ENCODE results near the gene TSNAX.
"Not testable (repeated sequence)": the region's sequence is repeated elsewhere in the genome, so short reads cannot be mapped to it uniquely, and the experiment has no call there.

TSNAX gene

GRCh38 chr1:231528172-231529029, at the start of gene TSNAX:
TSNAX (plus strand) TSS chr1:231528669; CDS start chr1:231528811, 142 bp downstream.
- DNase-seq (ENCODE audit: low spot score): peak; percentile 94

DNA sequence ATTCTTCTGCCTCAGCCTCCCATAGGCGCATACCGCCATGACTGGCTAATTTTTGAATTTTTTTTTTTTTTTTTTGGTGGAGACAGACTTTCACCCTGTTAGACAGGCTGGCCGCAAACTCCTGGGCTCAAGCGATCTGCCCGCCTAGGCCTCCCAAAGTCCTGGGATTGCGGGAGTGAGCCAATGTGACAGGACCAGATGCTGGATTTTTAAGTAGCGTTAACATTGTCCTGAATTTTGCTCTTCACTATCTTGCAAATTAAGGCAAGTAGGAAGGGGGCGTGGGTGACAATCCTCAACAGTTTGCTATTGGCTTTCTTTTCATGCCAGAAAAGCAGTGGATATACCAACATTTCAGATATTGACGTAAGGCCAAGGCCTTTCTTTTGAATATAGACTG, 49.7 kb upstream of the TSNAX start:
- DNase-seq (ENCODE audit: low spot score): no peak

DNA sequence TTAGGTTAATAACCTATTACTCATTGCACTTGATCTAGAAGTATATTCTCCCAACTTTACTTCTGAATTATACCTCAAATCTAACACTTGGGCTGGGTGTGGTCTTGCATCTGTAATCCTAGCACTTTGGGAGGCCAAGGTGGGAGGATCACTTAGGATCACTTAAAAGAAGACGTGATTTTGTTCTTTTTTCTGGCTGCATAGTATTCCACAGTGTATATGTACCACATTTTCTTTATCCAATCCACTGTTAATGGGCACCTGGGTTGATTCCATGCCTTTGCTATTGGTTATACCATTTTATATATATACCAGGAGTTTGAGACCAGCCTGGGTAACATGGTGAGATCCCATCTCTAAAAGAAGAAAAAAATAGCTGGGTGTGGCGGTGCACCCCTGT, 48.5 kb upstream of the TSNAX start:
- no peak for DNase-seq (ENCODE audit: low spot score)

GRCh38 chr1:231481289-231481688, 47.2 kb upstream of the TSNAX start:
- no peak for DNase-seq (ENCODE audit: low spot score)

GRCh38 chr1:231485029-231485784, 43.3 kb upstream of the TSNAX start:
- no peak for DNase-seq (ENCODE audit: low spot score)

DNA sequence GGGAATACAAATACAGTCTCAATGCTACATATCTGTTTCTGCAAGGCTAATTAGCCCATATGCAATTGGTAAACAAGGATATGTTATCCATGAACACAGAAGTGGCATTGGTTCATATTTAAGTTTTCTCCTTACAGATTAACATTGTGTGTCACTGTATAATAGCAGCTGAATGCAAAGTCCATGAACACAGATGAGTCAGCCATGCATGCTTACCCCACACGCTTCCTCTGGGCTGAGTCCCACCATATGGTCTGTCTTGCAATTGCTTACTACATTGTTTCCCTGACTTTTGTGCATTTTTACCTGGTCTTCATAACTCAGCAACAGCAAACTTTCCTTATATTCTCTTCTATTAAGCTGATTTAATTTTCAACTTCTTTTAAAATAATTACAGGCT, 41.5 kb upstream of the TSNAX start:
- DNase-seq (ENCODE audit: low spot score): no peak

GRCh38 chr1:231487910-231488309, 40.6 kb upstream of the TSNAX start:
- DNase-seq (ENCODE audit: low spot score): no peak

- DNase-seq (ENCODE audit: low spot score): no peak
Observed at GRCh38 chr1:231493421-231494185, 34.9 kb upstream of the TSNAX start.

DNA sequence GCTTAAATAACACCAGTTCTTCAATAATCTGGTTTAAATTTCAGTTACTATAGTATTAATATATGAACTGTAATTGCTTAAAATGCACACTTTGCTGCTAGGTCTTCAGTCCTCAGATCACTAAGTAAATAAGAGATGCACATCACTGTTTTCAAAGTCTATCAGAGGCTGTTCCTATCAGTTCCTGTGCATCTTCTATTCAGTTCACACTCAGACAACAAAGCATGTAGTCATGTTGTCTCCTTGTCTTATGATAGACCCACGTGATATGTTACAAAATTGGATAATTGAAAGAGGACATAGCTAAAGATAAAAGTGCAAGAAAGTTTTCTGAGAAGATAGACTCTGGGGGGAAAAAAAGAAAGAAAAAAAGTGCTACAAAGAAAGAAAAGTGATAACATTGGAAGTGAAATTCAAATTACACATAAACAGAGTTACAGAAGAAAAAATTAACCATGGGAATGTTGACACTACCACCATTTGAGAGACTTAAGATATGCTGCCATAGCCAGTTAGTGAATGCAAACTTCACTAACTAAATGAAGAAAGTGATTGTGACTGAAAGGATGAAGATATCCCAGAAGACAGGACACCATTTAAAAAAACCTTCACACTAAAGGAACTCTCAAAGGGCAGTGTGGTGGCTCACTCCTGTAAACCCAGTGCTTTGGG, 33.9 kb upstream of the TSNAX start:
- DNase-seq (ENCODE audit: low spot score): no peak

GRCh38 chr1:231497629-231498152, 30.8 kb upstream of the TSNAX start:
- DNase-seq (ENCODE audit: low spot score): no peak

DNA sequence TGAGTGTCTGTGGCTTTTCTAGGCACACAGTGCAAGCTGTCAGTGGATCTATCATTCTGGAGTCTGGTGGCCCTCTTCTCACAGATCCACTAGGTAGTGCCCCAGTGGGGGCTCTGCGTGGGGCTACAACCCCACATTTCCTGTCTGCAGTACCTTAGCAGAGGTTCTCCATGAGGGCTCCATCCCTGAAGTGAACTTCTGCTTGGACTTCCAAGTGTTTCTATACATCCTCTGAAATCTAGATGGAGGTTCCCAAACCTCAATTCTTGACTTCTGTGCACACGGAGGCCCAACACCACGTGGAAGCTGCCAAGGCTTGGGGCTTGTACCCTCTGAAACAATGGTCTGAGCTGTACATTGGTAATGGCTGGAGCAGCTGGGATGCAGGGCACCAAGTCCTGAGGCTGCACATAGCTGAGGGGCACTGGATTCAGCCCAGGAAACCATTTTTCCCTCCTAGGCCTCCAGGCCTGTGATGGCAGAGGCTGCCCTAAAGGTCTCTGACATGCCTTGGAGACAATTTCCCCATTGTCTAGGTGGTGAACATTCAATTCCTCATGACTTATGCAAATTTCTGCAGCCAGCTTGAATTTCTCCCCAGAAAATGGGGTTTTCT, 29.2 kb upstream of the TSNAX start:
- DNase-seq (ENCODE audit: low spot score): no peak

- no peak for DNase-seq (ENCODE audit: low spot score)
Observed at GRCh38 chr1:231500666-231501065, 27.8 kb upstream of the TSNAX start.

- DNase-seq (ENCODE audit: low spot score): not testable (repeated sequence)
Observed at GRCh38 chr1:231503168-231503567, 25.3 kb upstream of the TSNAX start.

GRCh38 chr1:231507476-231508355, 20.8 kb upstream of the TSNAX start:
- DNase-seq (ENCODE audit: low spot score): no peak

DNA sequence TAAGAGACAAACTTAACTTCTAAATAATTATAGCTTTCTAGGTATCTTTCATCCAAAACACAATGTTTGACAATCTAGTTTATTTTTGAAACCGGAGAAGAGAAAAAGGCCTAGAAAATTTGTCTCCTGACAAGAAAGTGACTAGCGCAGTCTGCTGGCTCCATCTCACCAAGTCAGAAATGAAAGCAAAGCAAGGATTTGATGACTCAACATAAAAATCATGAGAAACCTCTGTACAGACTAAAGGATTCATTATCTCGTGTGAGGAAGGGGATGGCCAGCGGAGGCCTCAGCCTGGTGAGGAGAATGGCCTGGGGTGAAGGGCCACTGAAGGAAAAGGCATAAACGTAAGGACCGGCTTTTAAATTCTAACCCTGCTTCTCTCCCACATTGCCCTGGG, 20.0 kb upstream of the TSNAX start:
- DNase-seq (ENCODE audit: low spot score): no peak

- no peak for DNase-seq (ENCODE audit: low spot score)
Observed at GRCh38 chr1:231508941-231509340, 19.5 kb upstream of the TSNAX start.

- no peak for DNase-seq (ENCODE audit: low spot score)
Observed at GRCh38 chr1:231512147-231512698, 16.2 kb upstream of the TSNAX start.

DNA sequence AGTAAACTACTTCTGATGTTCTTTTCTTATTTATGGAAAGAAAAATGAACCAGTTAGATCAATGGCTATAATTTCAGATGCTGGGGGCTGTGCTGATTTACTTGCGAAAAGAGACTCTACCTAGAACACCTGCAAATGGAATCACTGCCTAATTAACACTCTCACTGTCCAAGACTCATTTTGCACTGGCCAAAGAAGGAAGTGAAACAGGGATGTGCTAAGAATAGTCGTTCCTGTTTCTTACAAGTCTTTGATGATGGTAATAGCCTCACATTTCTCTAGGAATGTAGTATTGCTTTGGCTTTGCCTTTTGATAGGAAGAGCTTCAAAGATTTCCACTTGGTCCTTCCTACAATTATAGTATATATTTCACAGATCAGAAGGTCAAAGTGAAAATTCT, 12.7 kb upstream of the TSNAX start:
- DNase-seq (ENCODE audit: low spot score): no peak

DNA sequence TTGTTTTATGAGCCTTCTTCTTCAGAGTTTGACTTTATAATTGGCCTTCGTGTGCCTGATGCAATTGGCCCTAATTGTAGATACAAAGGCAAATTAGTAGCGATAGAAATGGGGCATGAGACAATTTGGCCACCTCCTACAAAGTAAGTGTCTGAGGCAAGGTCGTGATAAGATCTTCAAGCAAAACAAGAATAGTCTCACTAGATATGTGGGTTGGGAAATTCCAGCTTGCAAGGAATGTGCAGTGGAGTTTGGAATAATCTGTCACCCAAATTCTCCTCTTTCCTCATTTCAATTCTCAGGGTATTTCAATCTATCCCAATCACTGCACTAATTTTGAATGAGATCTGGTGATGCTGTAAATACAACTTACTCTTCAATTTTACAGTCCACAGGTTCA, 11.4 kb upstream of the TSNAX start:
- DNase-seq (ENCODE audit: low spot score): no peak

DNA sequence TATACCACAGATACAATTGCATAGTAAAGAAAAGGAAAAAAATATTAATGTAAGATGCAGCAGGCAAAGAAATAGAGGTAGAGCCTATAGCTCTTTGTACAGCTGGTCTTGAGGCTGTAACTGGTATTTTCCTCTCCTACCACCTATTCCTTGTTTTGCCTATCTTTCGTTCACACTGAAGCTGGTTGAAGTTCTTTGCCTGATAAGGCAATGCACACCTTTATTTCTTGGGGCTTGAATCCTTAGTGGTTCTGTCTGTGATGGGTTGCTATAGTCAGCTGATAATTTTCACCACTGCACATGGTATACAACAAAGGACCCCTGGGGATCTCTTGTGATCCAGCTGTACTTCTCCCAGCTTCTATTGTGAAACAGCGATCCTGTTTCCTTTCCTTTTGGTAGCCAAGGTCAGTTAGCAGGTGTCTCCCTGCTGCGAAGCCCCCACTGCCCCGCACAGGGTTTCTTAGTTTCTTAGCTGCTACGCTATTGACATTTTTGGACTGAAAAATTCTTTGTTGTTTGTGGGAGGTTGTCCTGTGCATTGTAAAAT, 9.9 kb upstream of the TSNAX start:
- DNase-seq (ENCODE audit: low spot score): no peak
